ENCODE measurements around the gene SPDEF.

The SPDEF gene

DNA sequence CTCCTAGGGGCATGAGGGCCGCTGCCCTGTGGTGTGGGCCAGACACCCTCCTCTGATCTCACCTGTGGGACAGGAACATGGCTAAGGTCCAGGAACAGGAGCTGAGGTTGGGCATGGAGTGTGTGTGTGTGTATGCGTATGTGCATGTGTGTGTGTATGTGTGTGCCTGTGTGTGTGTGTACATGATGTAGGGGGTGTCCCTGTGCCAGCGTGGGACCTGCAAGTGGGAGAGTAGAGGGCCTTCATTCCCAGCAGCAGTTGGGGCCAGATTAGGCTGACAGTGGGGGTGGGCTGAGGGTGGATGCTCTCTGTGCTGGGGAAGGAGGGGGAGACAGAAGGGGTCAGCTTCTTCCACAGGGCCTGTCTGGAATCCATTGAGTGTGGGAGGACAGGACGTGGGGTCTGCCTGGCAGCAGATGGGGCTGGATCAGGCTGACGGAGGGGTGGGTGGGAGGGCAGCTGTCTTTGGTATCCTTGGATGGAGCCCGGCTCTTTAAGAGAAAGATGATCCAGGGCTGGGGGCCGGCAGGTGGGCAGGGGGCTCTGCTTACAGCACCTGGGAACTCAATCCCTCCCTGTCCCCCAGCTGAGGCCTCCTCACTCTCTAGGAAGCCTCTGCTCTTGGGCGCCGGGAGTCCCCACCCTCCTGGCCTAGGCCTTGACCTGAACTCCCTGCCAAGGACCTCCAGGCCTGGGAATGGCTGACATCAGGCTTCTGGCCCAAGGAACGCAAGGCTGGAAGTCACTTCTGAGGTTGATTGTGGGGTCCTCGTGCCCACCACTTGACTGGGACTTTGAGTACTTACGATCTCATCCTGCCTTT lies 44.0 kb downstream of the SPDEF start:
- DNase-seq: no peak

- no peak for DNase-seq
Observed at GRCh38 chr6:34511214-34511914, 44.8 kb downstream of the SPDEF start.

DNA sequence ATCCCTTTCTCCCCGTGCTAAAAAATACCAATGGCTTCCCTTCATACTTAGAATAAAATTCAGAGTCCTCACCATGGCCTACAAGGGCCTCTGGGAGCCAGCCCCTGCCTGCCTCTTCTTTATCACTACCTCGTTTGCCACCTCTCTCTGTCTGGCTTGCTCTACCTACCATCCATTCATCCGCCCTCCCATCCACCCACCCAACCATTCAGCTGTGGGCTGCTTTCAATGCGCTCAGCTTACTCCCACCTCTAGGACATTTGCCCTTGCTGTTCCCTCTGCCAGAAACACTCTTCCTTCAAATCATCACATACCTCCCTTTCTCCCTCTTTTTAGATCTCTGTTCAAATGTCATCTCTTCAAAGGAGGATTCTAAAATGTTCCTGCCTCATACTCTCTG lies 45.8 kb downstream of the SPDEF start:
- no peak for DNase-seq

GRCh38 chr6:34509782-34510181 lies 46.3 kb downstream of the SPDEF start:
- no peak for DNase-seq

- no peak for DNase-seq
Observed at GRCh38 chr6:34508425-34508824, 47.7 kb downstream of the SPDEF start.

DNA sequence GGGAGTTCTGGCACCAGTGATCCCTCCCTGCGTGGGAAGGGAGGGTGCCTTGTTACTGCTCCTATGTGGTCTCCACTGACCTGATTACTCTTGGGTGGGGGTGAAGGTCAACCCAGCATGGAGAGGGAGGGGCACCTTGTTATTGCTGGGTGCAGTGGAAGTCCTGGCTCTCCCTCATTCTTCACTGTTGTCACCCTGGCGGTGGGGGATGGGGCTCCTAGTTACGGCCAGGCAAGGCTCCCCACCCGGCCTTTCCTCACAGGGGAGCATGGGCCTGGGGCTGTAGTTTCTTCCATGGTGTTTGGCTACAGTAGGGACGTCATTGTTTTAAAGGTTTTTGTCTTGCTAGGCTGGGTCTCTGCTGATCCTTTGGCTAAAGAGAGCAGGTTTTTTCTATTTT lies 49.4 kb downstream of the SPDEF start:
- DNase-seq: no peak

DNA sequence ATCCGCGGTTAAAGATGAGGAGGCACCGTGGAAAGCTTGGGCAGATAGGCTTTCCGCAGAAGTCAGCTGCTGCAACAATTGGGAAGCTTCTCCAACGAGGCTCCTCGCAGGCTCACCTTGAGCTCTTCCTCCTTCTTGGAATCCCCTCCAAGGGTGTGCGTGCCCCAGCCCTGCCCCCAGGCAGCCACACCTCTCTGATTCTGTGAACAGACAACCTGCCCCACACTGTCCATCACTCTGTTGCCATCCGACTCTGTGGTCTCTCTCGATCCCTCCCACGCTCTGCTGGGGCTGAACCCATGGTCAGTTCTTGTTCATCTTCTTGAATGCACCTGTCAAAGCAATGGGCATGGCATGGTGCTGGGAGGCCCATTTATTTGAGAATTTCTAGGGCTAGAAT lies 58.7 kb downstream of the SPDEF start:
- no peak for DNase-seq

GRCh38 chr6:34496103-34496685 lies 59.9 kb downstream of the SPDEF start:
- no peak for DNase-seq

DNA sequence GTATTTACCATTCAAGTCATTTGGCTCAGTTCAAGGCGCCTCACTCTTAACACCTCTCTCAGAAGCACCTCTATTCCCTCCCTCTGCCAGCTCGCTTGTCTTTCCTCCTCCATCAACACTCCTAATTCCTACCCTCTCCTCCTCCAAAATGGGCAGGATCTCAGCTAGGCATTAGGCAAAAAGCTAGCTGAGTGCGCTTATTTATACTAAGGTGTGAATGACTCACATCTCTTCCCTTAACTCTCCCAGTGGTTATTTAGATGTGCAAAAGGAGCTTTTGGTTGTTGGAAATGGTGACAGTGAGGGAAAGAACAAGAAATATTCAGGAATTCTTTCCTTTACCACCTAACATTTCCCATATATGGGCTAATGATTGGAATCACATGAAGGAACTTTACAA lies 61.2 kb downstream of the SPDEF start:
- no peak for DNase-seq

DNA sequence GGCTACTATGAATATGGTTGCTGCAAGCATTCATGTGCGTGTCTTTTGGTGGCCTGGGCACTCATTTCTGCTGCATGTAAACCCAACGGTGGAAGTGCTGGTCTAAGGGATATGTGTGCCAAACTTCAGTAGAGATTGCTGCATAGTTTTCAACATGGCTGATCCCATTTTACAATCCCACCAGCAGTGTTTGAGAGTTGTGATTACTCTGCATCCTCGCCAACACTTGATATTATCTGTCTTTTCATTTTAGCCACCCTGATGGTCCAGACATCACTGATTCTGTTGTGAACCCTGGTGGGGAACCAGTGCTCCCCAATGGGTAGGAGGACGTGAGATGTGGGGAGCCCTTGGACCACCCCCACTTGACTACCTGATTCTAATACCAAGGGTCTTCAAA lies 62.8 kb downstream of the SPDEF start:
- no peak for DNase-seq

- no peak for DNase-seq
Observed at GRCh38 chr6:34491091-34491430, 65.1 kb downstream of the SPDEF start.

DNA sequence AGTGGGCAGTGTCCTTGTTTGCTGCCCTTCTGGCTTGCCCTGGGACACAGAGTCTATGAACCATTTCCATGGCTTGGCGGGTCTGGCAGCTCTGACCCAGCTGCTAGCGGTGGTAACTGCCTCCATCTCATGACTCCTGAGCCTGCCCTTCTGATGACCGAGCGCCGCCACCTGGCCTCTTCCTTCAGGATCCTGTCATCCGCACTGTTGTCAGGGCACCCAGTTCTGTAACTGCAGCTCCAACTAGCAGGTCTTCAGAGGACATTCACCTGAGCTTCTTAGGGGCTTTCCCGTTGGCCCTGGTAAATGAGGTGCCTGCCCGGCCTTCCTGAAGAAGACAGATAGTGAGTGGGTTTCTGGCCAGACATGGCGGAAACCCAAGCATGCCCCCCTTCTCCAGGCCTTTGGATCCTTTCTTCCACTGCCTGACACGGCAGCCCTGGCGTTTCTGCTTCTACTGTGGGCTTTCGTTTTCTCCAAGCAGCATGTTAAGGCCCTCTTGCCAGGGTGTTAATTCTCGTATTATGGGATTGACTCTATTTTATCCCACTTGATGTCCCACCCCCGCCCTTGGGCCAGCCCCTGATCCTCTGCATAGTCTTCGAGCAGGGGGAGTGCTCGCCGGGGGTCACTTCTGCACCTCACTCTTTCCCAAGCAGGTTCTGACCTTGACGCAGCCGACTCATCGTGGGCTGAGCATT lies 65.6 kb downstream of the SPDEF start:
- no peak for DNase-seq

- DNase-seq: no peak
Observed at GRCh38 chr6:34489207-34489805, 66.8 kb downstream of the SPDEF start.

Data from amniotic stem cell (primary cell).